Hepatic stellate cell (primary cell): ENCODE measurements around the gene SPP2.

Experiments used
- DNase-seq: peaks from one replicate; pipeline ENCODE4 v3.0.0; 2011; ENCODE audit warnings: low spot score

SPP2 gene

GRCh38 chr2:234038076-234038802 is 12.3 kb upstream of the SPP2 start:
- DNase-seq, result no peak

- DNase-seq, result no peak
These were observed 6.3 kb upstream of the SPP2 start for GRCh38 chr2:234044157-234044556.

- no peak for DNase-seq
These were observed 4.0 kb upstream of the SPP2 start for GRCh38 chr2:234046521-234046920.

- no peak for DNase-seq
These were observed 3.1 kb upstream of the SPP2 start for GRCh38 chr2:234047361-234047760.

GRCh38 chr2:234048049-234048448 is 2.5 kb upstream of the SPP2 start:
- DNase-seq, result no peak

- no peak for DNase-seq
These were observed 1.0 kb downstream of the SPP2 start for GRCh38 chr2:234051374-234052070.

- no peak for DNase-seq
These were observed 8.4 kb downstream of the SPP2 start for GRCh38 chr2:234058881-234059280.

- DNase-seq, result no peak
These were observed 9.7 kb downstream of the SPP2 start for GRCh38 chr2:234060236-234060635.

GRCh38 chr2:234061624-234062257 is 11.2 kb downstream of the SPP2 start:
- no peak for DNase-seq

GRCh38 chr2:234066587-234066986 is 16.1 kb downstream of the SPP2 start:
- no peak for DNase-seq

- no peak for DNase-seq
These were observed 21.2 kb downstream of the SPP2 start for GRCh38 chr2:234071664-234072063.

- no peak for DNase-seq
These were observed 22.0 kb downstream of the SPP2 start for GRCh38 chr2:234072454-234072853.

- DNase-seq, result no peak
These were observed 24.4 kb downstream of the SPP2 start for GRCh38 chr2:234074751-234075517.

- no peak for DNase-seq
These were observed 25.0 kb downstream of the SPP2 start for GRCh38 chr2:234075518-234075915.

- no peak for DNase-seq
These were observed 25.4 kb downstream of the SPP2 start for GRCh38 chr2:234075947-234076346.

- DNase-seq, result no peak
These were observed 25.9 kb downstream of the SPP2 start for GRCh38 chr2:234076451-234076850.

- no peak for DNase-seq
These were observed 27.6 kb downstream of the SPP2 start for GRCh38 chr2:234078129-234078528.

GRCh38 chr2:234081970-234082822 is 31.7 kb downstream of the SPP2 start:
- DNase-seq, result no peak

- no peak for DNase-seq
These were observed 33.3 kb downstream of the SPP2 start for GRCh38 chr2:234083572-234084348.

GRCh38 chr2:234091432-234091879 is 41.0 kb downstream of the SPP2 start:
- DNase-seq, result no peak

GRCh38 chr2:234091883-234092282 is 41.4 kb downstream of the SPP2 start:
- DNase-seq, result no peak
